Raji (cell line): ENCODE measurements around the gene PPP1R10.

ENCODE experiments used
- POLR2A ChIP-seq: IDR thresholded peaks from 2 replicates; pipeline ENCODE4 v1.6.1; 2011; ENCODE audit warnings: low read depth, low read length, control low read depth; ENCODE audit not compliant: insufficient read depth

The PPP1R10 gene

GRCh38 chr6:30616811-30617564 is at the start of gene PPP1R10:
Gene PPP1R10, minus strand, starts transcription at chr6:30617243. Its CDS starts 7,299 bp downstream, at chr6:30609944.
- TF ChIP-seq POLR2A = peak; percentile 98

GRCh38 chr6:30664994-30665767 is 48.1 kb upstream of the PPP1R10 start:
- no peak for TF ChIP-seq POLR2A

GRCh38 chr6:30657454-30657853 is 40.4 kb upstream of the PPP1R10 start:
- TF ChIP-seq POLR2A = no peak

- no peak for TF ChIP-seq POLR2A
These were observed 39.5 kb upstream of the PPP1R10 start for GRCh38 chr6:30656513-30656912.

- TF ChIP-seq POLR2A = no peak
These were observed 38.7 kb upstream of the PPP1R10 start for GRCh38 chr6:30655743-30656094.

- TF ChIP-seq POLR2A = no peak
These were observed 38.0 kb upstream of the PPP1R10 start for GRCh38 chr6:30654798-30655742.

- TF ChIP-seq POLR2A = no peak
These were observed 34.1 kb upstream of the PPP1R10 start for GRCh38 chr6:30651143-30651542.

GRCh38 chr6:30647242-30648116 is 30.4 kb upstream of the PPP1R10 start:
- TF ChIP-seq POLR2A = peak; percentile 88

GRCh38 chr6:30646450-30647241 is 29.6 kb upstream of the PPP1R10 start, which contains the start of gene C6orf136:
Gene C6orf136, plus strand, starts transcription at chr6:30647133. Its CDS starts 99 bp downstream, at chr6:30647232.
- TF ChIP-seq POLR2A = no peak

- TF ChIP-seq POLR2A = no peak
These were observed 28.9 kb upstream of the PPP1R10 start for GRCh38 chr6:30645989-30646388.

- no peak for TF ChIP-seq POLR2A
These were observed 27.7 kb upstream of the PPP1R10 start for GRCh38 chr6:30644769-30645168.

GRCh38 chr6:30643656-30644055 is 26.6 kb upstream of the PPP1R10 start:
- no peak for TF ChIP-seq POLR2A

- TF ChIP-seq POLR2A = no peak
These were observed 24.0 kb upstream of the PPP1R10 start for GRCh38 chr6:30641048-30641447.
